Right atrium auricular region (tissue), 2 donors: ENCODE results near the gene WDR46. TPM values are rescaled to one million over a fixed set of nuclear protein-coding genes. Genes with fewer than 3 reads are reported as not detected.
A peak's percentile ranks its signal among the peaks of the same experiment; 100 is the strongest.
"Not testable (repeated sequence)": the region's sequence is repeated elsewhere in the genome, so short reads cannot be mapped to it uniquely, and the experiment has no call there.

ENCODE experiments used
- DNase-seq: peaks from one replicate; pipeline ENCODE4 v3.0.0-alpha.2; 2019; ENCODE audit warnings: low spot score
- H3K27ac ChIP-seq, 2 donors: fragments of 200-600 bp; sonication (generic); 1 replicate in 1 of 2; 2 replicates in 1 of 2; pipeline ENCODE4 v1.5.1; 2016 to 2019
- H3K27me3 ChIP-seq, 2 donors: fragments of 200-600 bp; sonication (generic); one replicate each; pipeline versions ENCODE4 v1.5.1 to v1.6.0; 2017 to 2019
- H3K36me3 ChIP-seq: fragments of 200-600 bp; sonication (generic); one replicate; pipeline ENCODE4 v1.5.1; 2016
- H3K4me1 ChIP-seq, 2 donors: fragments of 200-600 bp; sonication (generic); one replicate each; pipeline versions ENCODE4 v1.5.1 to v1.6.0; 2017 to 2019
- H3K4me3 ChIP-seq, 2 donors: fragments of 200-600 bp; sonication (generic); 1 replicate in 1 of 2; 2 replicates in 1 of 2; pipeline ENCODE4 v1.5.1; 2017 to 2019; ENCODE audit warnings: mild to moderate bottlenecking in 1 of 2, moderate library complexity in 1 of 2
- H3K9me3 ChIP-seq, 2 donors: fragments of 200-600 bp; sonication (generic); one replicate each; pipeline ENCODE4 v1.5.1; 2019
- total RNA-seq, 2 donors: library from RNA; depleted of rRNA; stranded (reverse); fragments of >200 nt; gene quantifications; one replicate each; pipeline ENCODE4 v1.1.0, GENCODE V29; 2016
- TF ChIP-seq, protein P1 (sequence below), 2 donors: fragments of 200-600 bp; sonication (generic); IDR thresholded peaks; one replicate each; pipeline ENCODE4 v1.5.1; 2019; ENCODE audit warnings: antibody characterized with exemption in 2 of 2

Gene WDR46
- total RNA-seq, 2 donors from 2014 or later: 22.5 to 30.9 TPM

DNA sequence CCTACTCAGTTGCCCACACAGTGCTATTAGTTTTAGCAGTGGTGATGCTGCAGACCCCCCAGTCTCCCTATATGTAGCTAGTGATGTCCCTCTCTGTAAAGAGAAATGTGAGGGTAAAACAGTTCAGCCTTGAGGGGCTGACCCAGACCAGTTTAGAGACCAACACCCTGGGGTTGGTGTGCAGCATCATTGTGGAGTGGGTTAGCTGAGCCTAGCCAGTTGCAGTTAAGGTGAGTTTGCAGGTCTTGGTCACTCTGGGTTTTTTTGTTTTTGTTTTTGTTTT is 12.5 kb downstream of the WDR46 start:
- DNase-seq: no peak
- Histone ChIP-seq H3K4me3 (peak overlapping the region; percentile 69 to 75), H3K4me1 (peaks cover 0 to 55% of the 10 kb centered on the region in 2 donors), H3K9me3 (no peaks in the 10 kb centered on the region), H3K27me3 (no peaks in the 10 kb centered on the region), H3K36me3 (peaks cover 44% of the 10 kb centered on the region), H3K27ac (peak overlapping the region; percentile 88 to 92)
- TF ChIP-seq, protein P1, sequence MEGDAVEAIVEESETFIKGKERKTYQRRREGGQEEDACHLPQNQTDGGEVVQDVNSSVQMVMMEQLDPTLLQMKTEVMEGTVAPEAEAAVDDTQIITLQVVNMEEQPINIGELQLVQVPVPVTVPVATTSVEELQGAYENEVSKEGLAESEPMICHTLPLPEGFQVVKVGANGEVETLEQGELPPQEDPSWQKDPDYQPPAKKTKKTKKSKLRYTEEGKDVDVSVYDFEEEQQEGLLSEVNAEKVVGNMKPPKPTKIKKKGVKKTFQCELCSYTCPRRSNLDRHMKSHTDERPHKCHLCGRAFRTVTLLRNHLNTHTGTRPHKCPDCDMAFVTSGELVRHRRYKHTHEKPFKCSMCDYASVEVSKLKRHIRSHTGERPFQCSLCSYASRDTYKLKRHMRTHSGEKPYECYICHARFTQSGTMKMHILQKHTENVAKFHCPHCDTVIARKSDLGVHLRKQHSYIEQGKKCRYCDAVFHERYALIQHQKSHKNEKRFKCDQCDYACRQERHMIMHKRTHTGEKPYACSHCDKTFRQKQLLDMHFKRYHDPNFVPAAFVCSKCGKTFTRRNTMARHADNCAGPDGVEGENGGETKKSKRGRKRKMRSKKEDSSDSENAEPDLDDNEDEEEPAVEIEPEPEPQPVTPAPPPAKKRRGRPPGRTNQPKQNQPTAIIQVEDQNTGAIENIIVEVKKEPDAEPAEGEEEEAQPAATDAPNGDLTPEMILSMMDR (IDR thresholded peaks at IDR 0.05): no peak

DNA sequence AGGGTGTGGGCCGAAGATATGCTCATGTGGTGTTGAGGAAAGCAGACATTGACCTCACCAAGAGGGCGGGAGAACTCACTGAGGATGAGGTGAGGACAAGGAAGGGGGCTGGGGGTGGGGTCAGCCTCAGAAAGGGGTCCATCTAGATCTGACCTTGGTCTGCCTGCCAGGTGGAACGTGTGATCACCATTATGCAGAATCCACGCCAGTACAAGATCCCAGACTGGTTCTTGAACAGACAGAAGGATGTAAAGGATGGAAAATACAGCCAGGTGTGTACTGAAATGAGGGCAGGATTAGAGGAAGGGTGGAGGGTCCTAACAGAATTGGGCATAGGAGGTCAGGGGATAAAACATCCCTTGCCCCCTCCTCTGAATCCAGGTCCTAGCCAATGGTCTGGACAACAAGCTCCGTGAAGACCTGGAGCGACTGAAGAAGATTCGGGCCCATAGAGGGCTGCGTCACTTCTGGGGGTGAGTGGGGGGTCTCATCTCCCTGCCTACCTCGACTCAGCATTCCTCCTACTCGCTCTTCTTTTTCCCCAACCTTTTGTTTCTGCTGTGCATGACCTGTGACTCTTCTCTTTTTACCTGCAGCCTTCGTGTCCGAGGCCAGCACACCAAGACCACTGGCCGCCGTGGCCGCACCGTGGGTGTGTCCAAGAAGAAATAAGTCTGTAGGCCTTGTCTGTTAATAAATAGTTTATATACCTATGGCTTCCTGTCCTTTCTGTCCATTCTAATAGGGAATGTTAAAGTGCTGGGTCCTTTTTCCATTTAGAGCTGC is 13.1 kb downstream of the WDR46 start:
- Histone ChIP-seq H3K4me3 (peak overlapping the region in 1 of 2 donors; percentile 69), H3K27ac (peak overlapping the region; percentile 88 to 92), H3K4me1 (peaks cover 0 to 57% of the 10 kb centered on the region in 2 donors), H3K36me3 (peaks cover 44% of the 10 kb centered on the region)
- H3K27me3 ChIP-seq, H3K9me3 ChIP-seq, DNase-seq: not testable (repeated sequence)

DNA sequence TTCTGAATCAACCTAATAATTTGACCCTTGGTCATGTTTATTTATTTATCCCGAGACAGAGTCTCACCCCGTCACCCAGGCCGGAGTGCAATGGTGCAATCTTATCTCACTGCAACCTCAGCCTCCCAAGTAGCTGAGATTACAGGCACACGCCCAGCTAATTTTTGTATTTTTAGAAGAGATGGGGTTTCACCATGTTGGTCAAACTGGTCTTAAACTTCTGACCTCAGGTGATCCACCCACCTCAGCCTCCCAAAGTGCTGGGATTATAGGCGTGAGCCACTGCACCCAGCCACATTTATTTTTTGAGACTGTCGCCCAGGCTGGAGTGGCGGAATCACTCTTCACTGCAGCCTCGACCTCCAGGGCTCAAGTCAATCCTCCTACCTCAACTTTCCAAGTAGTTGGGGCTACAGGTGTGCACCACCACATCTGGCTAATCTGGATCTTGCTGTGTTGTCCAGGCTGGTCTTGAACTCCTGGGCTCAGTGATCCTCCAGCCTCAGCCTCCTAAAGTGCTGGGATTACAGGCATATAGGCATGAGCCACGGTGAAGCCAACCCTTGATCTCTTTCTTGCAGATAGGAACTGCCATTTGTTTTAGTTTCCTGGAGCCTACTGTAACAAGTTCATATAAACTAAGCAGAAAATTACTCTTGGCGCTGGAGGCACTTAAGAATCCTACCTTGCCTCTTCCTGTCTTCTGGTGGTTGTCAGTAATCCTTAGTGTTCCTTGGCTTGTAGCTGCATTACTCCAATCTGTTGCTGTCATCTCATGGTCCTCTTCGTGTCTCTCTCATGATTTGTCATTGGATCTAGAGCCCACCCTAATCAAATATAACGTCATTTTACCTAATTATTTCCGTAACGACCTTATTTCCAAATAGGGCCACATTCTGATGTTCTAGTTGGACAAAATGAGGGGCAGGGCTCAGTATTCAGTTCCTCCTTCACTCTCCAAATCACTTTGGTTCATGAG is 14.8 kb downstream of the WDR46 start:
- no peak for DNase-seq
- Histone ChIP-seq H3K36me3 (peaks cover 36% of the 10 kb centered on the region), H3K4me1 (peaks cover 0 to 65% of the 10 kb centered on the region in 2 donors), H3K9me3 (no peaks in the 10 kb centered on the region), H3K27me3 (no peaks in the 10 kb centered on the region), H3K4me3 (no peak overlapping the region), H3K27ac (no peak overlapping the region)
- TF ChIP-seq, protein P1 (IDR thresholded peaks at IDR 0.05): no peak

DNA sequence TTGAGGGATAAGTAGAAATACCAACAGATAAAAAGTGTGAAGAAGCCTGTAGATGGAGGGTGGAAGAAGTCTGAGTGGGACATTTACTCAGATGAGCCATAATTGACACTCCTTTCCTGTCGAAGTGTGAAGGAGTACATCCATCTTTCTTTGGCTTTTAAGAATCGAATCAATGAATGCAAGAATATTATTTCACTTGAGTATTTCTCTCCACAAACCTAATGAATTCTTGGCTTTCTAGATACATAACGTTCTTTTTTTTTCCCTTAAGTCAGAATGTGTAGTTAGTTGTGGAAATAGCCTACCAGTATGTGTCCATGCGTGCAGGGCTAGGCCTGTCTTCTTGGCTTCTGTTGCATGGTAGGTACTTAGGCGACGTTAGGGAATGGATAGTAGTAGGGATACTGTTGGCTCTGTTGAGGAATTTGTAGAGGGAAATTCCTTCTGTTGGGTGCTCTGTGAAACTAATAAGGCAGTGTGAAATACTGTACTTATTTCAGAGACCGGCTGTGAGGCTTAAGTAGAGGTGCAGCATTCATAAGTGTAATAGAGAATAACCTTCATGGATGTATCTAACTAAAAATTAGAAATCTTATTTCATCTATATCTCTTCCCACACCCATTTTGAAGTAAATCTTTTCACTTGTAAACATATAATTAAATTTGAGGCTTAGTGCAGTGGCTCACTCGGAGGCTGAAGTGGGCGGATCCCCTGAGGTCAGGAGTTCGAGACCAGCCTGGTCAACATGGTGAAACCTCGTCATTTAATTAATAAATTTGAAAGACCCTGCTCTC is 15.7 kb downstream of the WDR46 start:
- H3K27me3 ChIP-seq: no peaks in the 10 kb centered on the region
- peaks cover 0 to 58% of the 10 kb centered on the region in 2 donors for H3K4me1 ChIP-seq
- no peak for DNase-seq
- no peak overlapping the region for H3K27ac ChIP-seq
- H3K36me3 ChIP-seq: peaks cover 42% of the 10 kb centered on the region
- H3K9me3 ChIP-seq: no peaks in the 10 kb centered on the region
- peak overlapping the region in 1 of 2 donors; percentile 66 for H3K4me3 ChIP-seq
- TF ChIP-seq, protein P1 (IDR thresholded peaks at IDR 0.05): no peak

DNA sequence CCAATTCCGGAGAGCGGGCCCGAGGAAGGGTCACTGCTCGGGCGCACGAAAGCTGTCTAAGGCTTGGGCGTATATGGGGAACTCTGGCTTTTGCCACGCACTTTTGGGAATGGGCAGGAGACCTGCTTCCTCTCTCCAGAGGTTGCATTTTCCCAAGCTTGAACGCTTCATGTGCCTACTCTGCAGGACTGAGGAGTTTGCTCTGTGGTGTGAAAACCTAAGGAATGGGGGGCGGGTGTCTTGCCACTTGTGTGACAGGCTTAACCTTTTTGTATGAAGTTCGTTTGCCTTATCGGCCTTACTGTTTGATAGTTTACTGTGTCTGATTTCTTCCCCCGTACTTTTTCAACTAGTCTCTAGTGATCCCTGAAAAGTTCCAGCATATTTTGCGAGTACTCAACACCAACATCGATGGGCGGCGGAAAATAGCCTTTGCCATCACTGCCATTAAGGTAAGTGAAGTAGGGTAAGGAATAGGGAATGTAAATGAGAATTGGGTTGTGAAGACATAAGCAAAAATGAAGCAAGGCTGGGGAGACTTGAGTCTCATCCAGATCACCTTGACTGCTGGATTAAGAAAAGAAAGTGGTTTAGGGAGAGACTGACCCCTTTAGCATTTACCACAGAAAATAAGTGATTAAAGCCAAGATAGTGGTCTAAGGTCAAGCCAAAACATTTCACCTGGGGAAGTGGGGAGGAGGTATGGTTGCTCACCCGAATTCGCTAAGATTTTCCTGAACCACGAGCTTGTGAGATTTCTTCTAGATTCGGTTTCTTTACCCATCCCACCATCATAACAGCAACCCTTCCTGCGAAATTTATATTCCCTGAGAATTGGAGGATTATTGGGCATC is 16.5 kb downstream of the WDR46 start:
- TF ChIP-seq, protein P1 (IDR thresholded peaks at IDR 0.05): no peak
- H3K4me1 ChIP-seq: peaks cover 0 to 50% of the 10 kb centered on the region in 2 donors

More for the DNA sequence above, 16.5 kb downstream of the WDR46 start:
- no peaks in the 10 kb centered on the region for H3K27me3 ChIP-seq
- H3K9me3 ChIP-seq: no peaks in the 10 kb centered on the region
- H3K4me3 ChIP-seq: peak overlapping the region; percentile 66 to 74
- peak overlapping the region; percentile 86 to 87 for H3K27ac ChIP-seq
- H3K36me3 ChIP-seq: peaks cover 50% of the 10 kb centered on the region
- DNase-seq: no peak
